DND-41 (cell line): ENCODE measurements around the gene RNF38.
A peak's percentile ranks its signal among the peaks of the same experiment; 100 is the strongest.
"Not testable (repeated sequence)": the region's sequence is repeated elsewhere in the genome, so short reads cannot be mapped to it uniquely, and the experiment has no call there.

Experiments
- ATAC-seq: fragments of 200-7000 bp; cut with Tn5 transposase; 3 replicates; pipeline ENCODE4 v1.9.1; 2021; ENCODE audit warnings: low read depth; ENCODE audit not compliant: insufficient read depth
- DNase-seq: peaks from one replicate; pipeline ENCODE4 v3.0.0-alpha.2; 2020
- H2AFZ ChIP-seq: 2 replicates; pipeline ENCODE4 v1.6.0; 2012; ENCODE audit warnings: low read depth, low read length
- H3K27ac ChIP-seq: 2 replicates; pipeline ENCODE4 v1.5.1; 2012; ENCODE audit warnings: low read length, inconsistent platforms
- H3K27me3 ChIP-seq: fragments of 200-600 bp; sonication (generic); 2 replicates; pipeline ENCODE4 v1.6.0; 2012; ENCODE audit warnings: low read length, mild to moderate bottlenecking, inconsistent platforms; ENCODE audit not compliant: insufficient read depth, poor library complexity
- H3K36me3 ChIP-seq: 2 replicates; pipeline ENCODE4 v1.5.1; 2012; ENCODE audit warnings: low read length, inconsistent platforms; ENCODE audit not compliant: insufficient read depth
- H3K4me1 ChIP-seq: 2 replicates; pipeline ENCODE4 v1.5.1; 2012; ENCODE audit warnings: mild to moderate bottlenecking, low read length; ENCODE audit not compliant: insufficient read depth
- H3K4me2 ChIP-seq: 2 replicates; pipeline ENCODE4 v1.6.0; 2012; ENCODE audit warnings: mild to moderate bottlenecking, moderate library complexity, low read length, inconsistent platforms; ENCODE audit not compliant: insufficient read depth
- H3K4me3 ChIP-seq, 2 experiments: fragments of 200-600 bp in 1 of 2; shearing (Covaris generic) in 1 of 2; 2 replicates each; pipeline ENCODE4 v1.5.1; 2012 to 2016; ENCODE audit warnings: inconsistent platforms in 2 of 2, low read length in 2 of 2, mild to moderate bottlenecking in 2 of 2, low read depth in 1 of 2, moderate library complexity in 1 of 2
- H3K79me2 ChIP-seq: 2 replicates; pipeline ENCODE4 v1.6.0; 2012; ENCODE audit warnings: low read length, inconsistent platforms; ENCODE audit not compliant: insufficient read depth
- H3K9ac ChIP-seq: 2 replicates; pipeline ENCODE4 v1.6.0; 2012; ENCODE audit warnings: low read depth, mild to moderate bottlenecking, inconsistent platforms, low read length, moderate library complexity
- H3K9me3 ChIP-seq: 2 replicates; pipeline ENCODE4 v1.5.1; 2012; ENCODE audit warnings: low read length, moderate library complexity, mild to moderate bottlenecking, inconsistent platforms; ENCODE audit not compliant: insufficient read depth, severe bottlenecking
- H4K20me1 ChIP-seq: 2 replicates; pipeline ENCODE4 v1.6.0; 2012; ENCODE audit warnings: low read length; ENCODE audit not compliant: insufficient read depth
- CTCF ChIP-seq: IDR thresholded peaks from 2 replicates; pipeline ENCODE4 v1.5.1; 2012; ENCODE audit warnings: borderline replicate concordance, low read length, moderate library complexity, mild to moderate bottlenecking; ENCODE audit not compliant: poor library complexity, severe bottlenecking; ENCODE audit errors: extremely low read depth
- EZH2 ChIP-seq: IDR thresholded peaks from 3 replicates; pipeline ENCODE4 v1.6.1; 2012; ENCODE audit warnings: borderline replicate concordance, low read depth, mild to moderate bottlenecking, moderate library complexity, low read length, inconsistent platforms; ENCODE audit not compliant: severe bottlenecking

RNF38 gene

GRCh38 chr9:36399980-36400331 lies at the start of gene RNF38:
Gene RNF38 (minus strand): TSS chr9:36400269. CDS start chr9:36400108, 161 bp downstream.
- Histone ChIP-seq H3K4me1 (peaks cover 34% of the 10 kb centered on the region), H2AFZ (peak within 1 kb of the TSS; percentile 69), H3K36me3 (no peaks in the 10 kb centered on the region; the same call in 1 of the 2 replicates), H3K4me3 (peak within 1 kb of the TSS; percentile 40 to 64), H3K9ac (peak within 1 kb of the TSS; percentile 92), H3K79me2 (peaks cover 71% of the 10 kb centered on the region), H3K27ac (peak within 1 kb of the TSS; percentile 80), H3K9me3 (no peaks in the 10 kb centered on the region), H3K4me2 (peak within 1 kb of the TSS; percentile 71), H4K20me1 (peaks cover 16% of the 10 kb centered on the region), H3K27me3 (no peaks in the 10 kb centered on the region)
- ATAC-seq (peak; percentile 36; the same call in 2 of the 3 replicates), DNase-seq (peak; percentile 61)
- TF ChIP-seq EZH2 (no peak), CTCF (peak; percentile 2)

DNA sequence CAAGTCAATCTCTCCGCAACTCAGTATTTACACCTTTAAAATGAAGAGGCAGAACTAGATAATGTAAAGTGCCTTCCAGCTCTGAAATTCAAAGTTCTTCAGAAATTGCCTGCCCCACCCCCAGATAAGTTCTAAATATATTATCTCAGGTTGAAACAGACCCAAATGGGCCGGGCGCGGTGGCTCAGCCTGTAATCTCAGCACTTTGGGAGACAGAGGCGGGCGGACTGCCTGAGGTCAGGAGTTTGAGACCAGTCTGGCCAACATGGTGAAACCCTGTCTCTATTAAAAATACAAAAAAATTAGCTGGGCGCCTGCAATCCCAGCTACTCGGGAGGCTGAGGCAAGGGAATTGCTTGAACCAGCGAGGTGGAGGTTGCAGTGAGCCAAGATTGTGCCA lies 48.5 kb upstream of the RNF38 start:
- H4K20me1 ChIP-seq, result peaks cover 13% of the 10 kb centered on the region; the same call in 1 of the 2 replicates
- ATAC-seq, H3K27ac ChIP-seq, H2AFZ ChIP-seq, H3K27me3 ChIP-seq, H3K36me3 ChIP-seq, H3K4me2 ChIP-seq, DNase-seq, H3K9me3 ChIP-seq, H3K9ac ChIP-seq, H3K4me3 ChIP-seq, H3K4me1 ChIP-seq: not testable (repeated sequence)
- peaks cover 38% of the 10 kb centered on the region for H3K79me2 ChIP-seq

- TF ChIP-seq EZH2 (no peak), CTCF (no peak)
- DNase-seq, result no peak
Observed at GRCh38 chr9:36448017-36448416, 47.9 kb upstream of the RNF38 start.

GRCh38 chr9:36446678-36447077 lies 46.6 kb upstream of the RNF38 start:
- not testable (repeated sequence) for H3K4me1 ChIP-seq, H3K36me3 ChIP-seq, DNase-seq, ATAC-seq, H3K4me2 ChIP-seq, H3K4me3 ChIP-seq, H3K27me3 ChIP-seq, H3K9me3 ChIP-seq, H2AFZ ChIP-seq, H3K27ac ChIP-seq, H3K9ac ChIP-seq
- peaks cover 44% of the 10 kb centered on the region for H3K79me2 ChIP-seq
- H4K20me1 ChIP-seq, result peaks cover 13% of the 10 kb centered on the region; the same call in 1 of the 2 replicates

More at GRCh38 chr9:36448017-36448416, 47.9 kb upstream of the RNF38 start:
- H3K9me3 ChIP-seq, result no peaks in the 10 kb centered on the region
- ATAC-seq, result no peak
- H3K27ac ChIP-seq, result no peak overlapping the region
- peaks cover 13% of the 10 kb centered on the region; the same call in 1 of the 2 replicates for H4K20me1 ChIP-seq
- no peaks in the 10 kb centered on the region for H3K27me3 ChIP-seq
- H3K4me2 ChIP-seq, result no peak overlapping the region
- no peaks in the 10 kb centered on the region for H3K4me1 ChIP-seq
- H3K4me3 ChIP-seq, result no peak overlapping the region
- H3K79me2 ChIP-seq, result peaks cover 40% of the 10 kb centered on the region
- no peaks in the 10 kb centered on the region for H3K36me3 ChIP-seq
- H2AFZ ChIP-seq, result no peak overlapping the region
- H3K9ac ChIP-seq, result no peak overlapping the region
